GM21529 (cell line): ENCODE results near the gene SPEG.

ENCODE experiments used
- ATAC-seq: cut with Tn5 transposase; IDR thresholded peaks from one replicate; pipeline ENCODE4 v1.9.1; 2021; ENCODE audit not compliant: unreplicated experiment

The SPEG gene

DNA sequence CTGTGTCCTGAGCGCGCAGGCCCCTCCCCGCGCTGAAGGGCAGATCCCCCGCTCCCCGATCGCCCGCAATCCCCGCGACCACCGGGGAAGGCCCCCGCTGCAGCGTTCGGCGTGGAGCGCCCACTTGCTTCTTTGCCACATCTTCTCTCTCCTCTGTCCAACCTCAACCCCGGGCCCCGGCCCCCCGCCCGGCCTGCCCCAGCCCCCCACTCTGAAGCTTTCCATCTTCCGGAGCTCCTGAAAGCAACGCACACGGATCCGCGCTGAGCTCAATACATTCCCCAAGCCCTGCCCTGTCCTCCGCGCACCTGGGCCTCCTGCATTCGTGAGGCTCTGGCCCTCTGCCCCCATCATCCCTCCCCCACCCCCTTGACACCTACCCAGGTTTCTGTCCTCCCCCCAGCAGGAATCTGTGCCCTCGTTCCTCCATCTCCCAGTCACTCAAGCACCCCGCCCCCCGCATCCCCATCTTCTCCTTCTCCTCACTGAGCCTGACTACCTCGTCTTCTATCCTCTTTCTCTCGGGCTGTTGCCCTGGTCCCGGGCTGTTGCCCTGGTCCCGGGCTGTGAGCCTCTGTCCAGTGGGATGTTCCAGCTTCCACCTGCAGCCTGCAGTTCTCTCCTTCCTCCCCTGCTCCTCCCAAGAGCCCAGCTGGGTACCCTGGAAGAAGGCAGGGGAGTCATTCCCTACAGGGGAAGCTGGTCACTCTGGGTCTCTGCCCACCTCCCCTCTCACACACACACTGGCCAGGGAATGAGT lies 7.8 kb downstream of the SPEG start:
- no peak for ATAC-seq

DNA sequence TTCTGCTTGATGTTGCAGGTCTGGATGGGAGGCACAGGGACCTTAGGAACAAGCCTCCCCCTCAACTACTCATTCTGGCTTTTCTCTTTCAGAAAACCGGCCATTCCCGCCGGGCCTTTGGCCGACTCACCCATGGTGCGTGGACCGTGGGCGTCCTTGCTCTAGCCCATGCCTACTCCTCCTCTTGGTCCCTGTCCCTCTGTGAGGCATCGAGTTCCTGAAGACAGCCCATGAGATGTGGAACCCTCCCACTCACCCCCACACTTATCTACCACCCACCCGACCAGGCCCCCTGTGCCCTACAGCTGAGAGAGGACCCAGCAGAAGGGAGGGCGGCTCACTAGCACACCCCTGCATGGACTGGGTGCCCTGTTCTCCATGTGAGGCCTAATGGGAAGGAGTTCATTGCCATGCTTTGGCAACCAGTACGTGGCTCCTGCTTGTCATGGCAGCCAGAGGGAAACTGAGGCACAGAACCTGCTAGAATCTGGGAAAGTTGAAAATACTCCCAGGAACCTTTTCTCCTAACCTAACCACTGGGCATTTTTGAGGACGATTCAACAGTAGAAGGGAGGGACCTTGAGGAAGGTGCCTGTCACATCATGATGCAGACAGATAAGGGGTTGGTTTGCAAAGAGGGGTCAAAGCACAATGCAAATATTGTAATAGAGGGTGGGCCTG lies 8.5 kb downstream of the SPEG start:
- no peak for ATAC-seq

DNA sequence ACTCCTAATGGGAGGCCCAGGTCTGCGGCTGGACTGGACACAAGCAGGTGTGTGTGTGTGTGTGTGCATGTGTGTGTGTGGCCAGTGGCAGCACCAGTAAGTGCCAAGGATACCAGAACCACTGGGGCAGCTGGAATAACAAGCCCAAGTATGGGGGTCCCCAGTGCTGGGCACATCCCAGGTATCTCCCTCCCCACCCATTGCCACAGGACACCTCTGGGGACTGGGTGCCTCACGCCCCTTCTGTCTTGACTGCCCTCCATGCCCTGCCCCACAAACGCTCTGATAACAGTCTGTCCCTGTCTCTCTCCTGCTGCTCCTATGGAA lies 9.0 kb downstream of the SPEG start:
- ATAC-seq = no peak

DNA sequence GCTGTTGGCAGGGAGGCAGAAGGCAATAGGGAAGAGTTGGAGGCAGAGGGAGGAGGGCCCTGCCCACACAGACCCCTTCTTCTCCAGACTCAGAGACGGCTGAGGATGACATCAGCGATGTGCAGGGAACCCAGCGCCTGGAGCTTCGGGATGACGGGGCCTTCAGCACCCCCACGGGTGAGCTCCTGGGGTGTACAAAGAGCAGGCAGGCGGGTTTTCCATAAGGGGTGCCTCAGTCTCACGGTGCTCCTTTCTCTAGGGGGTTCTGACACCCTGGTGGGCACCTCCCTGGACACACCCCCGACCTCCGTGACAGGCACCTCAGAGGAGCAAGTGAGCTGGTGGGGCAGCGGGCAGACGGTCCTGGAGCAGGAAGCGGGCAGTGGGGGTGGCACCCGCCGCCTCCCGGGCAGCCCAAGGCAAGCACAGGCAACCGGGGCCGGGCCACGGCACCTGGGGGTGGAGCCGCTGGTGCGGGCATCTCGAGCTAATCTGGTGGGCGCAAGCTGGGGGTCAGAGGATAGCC lies 10.0 kb downstream of the SPEG start:
- ATAC-seq = no peak

DNA sequence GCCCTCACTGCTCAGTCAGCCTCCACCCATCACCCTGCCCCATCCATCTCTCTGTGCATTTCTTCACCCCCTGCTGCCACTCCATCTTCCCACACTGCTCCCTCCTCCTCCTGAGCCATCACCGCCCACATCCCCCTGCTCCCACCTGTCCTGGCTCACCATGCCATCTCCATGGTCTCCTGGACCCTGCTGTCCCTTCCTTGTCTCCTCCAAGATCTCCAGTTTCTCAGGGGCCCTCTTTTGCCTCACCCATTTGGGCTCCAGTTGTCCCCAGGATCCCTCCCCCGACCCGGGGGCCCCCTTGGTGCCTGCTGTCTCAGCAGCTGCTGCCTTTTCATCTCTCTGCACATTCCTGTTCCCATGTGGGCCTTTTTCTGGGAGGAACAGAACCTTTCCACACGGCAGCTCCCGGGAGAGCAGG lies 10.6 kb downstream of the SPEG start:
- no peak for ATAC-seq

DNA sequence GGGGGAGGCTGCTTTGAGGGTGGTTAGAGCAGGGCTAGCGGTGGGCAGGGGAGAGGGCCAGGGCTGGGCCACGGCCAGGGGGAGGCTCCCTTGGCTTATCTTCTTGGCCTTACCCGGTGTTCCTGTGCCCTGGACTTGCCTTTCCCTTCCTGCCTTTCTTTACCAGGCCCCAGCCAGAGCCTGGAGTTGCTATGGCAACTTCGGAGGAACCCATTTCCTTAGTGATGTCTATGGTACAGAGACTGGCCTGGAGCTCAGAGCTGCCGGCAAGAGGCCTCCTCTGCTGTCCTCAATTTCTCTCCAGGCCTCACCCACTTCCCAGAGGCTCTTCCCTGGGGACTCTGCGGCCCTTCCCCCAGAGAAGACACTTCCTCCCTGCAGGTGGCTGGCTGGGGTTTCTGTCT lies 11.5 kb downstream of the SPEG start:
- ATAC-seq = no peak

DNA sequence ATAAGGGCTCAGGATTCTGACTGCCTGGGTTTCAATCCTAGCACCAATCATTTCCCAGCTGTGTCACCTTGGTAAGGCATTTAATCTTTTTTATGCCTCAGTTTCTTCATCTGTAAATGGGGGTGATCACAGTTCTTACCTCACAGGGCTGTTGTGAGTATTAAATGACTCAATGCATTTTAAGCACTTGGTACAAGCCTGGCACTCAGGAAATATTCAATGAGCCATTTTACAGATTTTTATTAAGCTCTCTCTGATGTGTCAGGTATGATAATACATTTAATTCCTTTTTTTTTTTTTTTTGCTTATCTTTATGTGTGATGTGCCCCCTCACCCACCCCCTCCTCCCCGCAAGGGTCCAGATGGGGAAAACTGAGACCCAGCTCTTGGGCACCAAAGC lies 12.0 kb downstream of the SPEG start:
- ATAC-seq = no peak

DNA sequence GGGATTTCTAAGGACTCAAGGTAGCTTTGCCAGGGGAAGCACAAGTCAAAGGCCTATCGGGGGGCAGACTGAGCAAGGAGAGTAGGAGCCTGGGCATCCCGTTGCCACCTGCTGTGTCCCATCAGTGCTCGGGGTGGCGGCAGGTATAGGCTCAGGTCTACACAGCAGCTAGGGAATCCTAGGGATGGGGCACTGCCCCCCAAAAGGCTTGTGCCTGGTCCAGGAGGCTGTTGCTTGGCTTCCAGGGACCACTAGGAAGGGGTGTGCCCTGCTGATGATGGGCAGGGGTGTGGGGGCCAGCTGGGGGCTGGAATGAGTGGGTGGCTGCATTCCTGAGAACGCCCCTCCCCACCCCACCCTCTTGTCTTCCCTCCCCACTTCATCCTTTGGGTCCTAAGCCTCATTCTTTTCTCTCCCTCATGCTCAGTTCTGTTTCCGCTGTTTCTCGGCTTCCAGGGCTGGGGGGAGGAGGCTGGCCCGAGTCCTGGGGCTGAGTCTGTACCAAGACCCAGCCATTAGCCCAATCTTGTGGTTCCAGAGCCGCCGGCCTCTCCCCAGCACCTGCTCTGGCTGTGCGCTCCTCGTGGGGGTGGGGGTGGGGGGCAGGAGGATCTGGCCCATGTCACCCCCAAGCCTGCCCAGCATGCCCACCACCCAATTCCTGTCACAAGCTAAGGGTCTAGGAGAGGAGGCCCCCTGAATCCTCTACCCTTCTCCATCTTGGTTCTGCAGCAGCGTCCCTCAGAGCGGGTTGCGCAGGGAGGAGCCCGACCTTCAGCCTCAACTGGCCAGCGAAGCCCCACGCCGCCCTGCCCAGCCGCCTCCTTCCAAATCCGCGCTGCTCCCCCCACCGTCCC lies 12.8 kb downstream of the SPEG start:
- ATAC-seq = no peak

DNA sequence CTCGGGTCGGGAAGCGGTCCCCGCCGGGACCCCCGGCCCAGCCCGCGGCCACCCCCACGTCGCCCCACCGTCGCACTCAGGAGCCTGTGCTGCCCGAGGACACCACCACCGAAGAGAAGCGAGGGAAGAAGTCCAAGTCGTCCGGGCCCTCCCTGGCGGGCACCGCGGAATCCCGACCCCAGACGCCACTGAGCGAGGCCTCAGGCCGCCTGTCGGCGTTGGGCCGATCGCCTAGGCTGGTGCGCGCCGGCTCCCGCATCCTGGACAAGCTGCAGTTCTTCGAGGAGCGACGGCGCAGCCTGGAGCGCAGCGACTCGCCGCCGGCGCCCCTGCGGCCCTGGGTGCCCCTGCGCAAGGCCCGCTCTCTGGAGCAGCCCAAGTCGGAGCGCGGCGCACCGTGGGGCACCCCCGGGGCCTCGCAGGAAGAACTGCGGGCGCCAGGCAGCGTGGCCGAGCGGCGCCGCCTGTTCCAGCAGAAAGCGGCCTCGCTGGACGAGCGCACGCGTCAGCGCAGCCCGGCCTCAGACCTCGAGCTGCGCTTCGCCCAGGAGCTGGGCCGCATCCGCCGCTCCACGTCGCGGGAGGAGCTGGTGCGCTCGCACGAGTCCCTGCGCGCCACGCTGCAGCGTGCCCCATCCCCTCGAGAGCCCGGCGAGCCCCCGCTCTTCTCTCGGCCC lies 13.6 kb downstream of the SPEG start:
- ATAC-seq = no peak

DNA sequence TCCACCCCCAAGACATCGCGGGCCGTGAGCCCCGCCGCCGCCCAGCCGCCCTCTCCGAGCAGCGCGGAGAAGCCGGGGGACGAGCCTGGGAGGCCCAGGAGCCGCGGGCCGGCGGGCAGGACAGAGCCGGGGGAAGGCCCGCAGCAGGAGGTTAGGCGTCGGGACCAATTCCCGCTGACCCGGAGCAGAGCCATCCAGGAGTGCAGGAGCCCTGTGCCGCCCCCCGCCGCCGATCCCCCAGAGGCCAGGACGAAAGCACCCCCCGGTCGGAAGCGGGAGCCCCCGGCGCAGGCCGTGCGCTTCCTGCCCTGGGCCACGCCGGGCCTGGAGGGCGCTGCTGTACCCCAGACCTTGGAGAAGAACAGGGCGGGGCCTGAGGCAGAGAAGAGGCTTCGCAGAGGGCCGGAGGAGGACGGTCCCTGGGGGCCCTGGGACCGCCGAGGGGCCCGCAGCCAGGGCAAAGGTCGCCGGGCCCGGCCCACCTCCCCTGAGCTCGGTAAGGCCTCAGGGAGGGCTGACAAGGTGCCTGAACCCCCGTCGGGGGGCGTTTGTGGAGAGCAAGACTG lies 14.2 kb downstream of the SPEG start:
- ATAC-seq = no peak

DNA sequence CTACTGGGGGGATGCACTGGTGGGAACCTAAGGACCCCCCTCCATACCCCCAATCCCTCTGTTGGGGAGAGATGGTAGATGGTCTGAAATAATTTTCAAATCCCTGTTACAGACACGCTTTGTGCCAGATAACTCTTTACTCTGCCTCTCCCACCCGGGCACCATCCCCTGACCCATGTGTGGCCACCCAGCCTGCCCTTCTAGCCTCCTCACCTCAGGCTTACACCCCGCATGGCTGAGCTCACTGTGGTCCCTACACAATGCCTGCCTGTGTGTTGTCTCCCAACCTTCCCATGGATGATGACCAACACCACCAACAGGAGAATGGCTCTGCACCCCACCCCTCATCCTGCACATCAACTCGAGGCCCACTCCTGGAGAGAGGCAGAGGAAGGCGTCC lies 15.0 kb downstream of the SPEG start:
- ATAC-seq = no peak

DNA sequence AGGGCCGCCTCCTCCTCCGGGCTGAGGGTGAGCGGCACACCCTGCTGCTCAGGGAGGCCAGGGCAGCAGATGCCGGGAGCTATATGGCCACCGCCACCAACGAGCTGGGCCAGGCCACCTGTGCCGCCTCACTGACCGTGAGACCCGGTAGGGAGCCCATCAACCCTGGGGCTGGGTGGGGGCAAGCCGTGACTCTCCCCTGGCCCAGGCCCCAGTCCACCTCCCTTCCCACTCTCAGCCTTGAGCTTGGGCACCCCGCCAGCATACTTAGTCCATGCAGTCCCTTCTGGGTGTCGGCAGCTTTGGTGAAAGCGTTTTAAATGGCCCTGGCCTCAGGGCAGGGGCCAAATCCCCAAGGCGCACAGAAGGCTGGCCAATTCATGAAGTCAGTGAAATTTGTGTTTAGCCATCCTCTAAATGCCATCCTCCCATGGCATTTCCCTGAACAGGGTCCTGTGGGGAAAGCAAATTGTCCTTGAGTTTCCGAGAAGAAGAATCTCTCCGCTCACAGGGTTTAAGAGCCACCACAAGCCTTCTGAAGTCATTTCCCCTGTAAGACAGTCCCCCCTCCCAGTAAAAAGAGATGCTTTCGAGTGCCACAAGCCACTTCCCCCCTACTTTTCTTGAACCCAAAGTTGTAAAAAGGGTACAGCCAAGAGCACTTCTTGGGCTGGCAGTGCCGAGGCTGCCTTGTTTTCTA lies 17.2 kb downstream of the SPEG start:
- ATAC-seq = no peak

DNA sequence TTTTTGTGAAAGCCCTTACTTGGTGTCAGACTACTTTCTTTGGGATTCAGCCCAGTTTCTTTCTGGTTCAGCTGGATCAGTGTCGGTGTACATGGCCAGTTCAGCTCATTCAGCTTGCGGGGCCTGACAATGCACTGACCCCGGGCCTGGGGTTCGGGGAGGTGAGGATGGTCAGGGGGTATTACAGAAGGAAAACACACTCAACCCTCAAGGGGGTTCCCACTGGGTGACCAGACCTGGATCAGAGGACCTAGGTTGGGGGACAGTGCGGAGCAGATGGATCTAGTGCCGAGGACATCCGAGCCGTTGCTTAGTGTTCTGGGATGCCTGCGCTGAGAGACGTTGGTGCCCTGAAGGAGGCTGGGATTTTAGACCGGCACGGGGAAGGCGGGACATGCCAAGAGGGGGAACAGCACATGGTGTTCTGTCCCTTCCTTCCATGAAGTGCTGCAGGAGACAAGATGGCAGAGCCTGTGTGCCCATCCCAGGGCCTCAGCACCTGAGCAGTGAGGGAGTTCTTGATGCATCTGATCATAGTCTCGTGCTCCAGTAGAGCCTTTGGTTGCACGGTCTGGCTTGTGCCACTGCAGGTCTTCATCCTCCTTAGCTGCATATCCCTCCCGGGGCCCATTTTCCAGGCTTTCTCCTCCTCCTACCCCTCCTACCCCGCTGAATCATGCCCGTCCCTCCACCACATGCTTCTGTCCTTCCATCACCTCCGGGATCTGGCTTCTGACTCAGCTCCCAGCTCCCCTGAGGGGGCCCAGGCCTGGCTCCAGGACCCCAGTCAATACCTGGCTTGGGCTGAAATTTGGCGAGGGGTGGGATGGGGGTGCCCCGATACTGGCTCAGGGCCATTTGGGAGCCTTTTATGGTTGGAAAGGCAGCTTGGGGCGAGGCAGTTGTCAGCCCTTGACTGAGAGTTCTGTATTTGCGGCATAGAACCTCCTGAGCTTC lies 18.0 kb downstream of the SPEG start:
- ATAC-seq = no peak

DNA sequence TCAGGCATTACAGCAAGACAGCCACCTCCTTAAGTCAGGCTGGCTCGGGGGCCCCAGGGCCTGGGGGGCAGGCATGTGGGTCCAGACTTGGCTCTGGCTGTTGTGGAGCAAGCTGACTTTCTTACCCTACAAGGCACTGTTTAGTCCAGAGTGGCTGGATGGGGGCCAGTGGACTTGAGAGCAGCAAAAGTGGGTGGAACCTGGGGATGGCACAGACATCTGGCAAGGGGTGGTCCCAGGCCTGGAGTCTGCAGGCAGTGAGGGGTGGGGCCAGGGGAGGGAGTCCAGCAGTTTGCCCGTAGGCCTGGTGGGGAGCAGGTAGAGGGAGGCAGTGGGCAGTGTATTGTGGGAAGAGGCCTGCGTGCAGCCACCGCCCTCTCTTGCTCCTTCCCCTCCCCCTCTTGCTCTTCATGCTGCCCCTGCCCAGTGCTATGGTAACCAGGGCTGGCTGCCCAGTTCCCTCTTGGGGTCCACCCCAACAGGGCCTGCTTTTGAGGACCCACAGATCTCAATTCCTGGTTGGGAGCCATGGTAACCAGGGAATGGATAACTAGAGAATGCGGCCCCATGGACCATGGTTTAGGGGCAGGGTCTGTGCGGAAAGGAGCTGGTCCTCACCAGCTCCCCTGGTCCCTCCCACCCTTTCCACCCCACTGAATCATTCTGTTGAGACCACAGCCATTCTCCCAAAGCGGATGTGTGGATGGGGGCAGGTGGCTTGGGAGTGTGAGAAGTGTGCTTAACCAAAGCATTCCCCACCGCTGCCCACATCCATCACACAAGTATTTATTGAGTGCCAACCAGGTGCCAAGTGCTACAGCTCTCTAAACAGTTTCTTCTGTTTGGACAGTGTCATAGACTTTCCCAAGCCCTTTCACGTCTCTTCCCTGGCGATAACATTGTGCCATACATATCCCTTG lies 19.3 kb downstream of the SPEG start:
- ATAC-seq = no peak

DNA sequence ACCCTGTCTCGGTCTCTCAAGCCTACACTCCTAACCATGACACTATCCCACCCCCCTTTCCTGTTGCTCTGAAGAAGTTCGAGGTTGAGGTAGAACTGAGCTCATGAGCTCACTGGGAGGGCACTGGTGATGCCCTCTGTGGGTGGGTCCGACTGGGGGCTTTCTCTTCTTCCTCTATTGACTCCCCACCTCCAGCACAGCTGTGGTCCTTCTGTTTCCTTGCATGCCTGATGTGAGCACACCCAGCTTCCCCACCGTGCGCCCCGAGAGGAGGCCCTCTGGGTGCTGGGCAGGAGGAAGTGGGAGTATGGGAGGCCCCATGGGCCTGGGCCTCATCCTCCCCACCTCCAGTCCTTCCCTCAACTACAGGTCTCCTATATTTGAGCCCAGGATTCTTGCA lies 20.9 kb downstream of the SPEG start:
- no peak for ATAC-seq

DNA sequence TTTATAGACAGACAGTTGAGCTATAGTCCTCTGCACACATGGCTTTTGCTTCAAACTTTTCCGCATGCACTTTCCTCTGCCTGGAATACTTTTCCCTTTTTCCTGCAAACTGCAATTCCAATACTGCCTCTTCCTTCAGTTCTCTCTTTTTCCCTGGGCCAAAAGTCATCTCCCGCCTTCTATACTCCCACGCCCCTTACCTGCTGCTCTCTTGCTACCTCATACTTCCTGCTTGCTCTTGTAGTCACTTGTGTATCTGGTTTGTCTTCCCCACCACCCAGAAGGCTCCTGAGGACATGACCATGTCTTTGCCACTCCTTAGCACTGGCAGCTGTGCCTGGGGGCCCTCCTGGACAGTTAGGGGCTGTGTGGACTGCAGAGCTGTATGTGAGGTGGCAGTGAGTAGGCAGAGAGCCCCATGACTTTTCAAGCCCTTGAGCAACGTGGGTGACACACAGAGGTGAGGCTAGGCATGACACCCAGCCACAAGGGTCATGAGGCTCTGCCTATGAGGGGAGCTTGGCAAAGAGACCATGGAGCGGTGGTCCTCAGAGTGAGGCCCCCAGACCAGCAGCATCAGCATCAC lies 23.2 kb downstream of the SPEG start:
- ATAC-seq = no peak

DNA sequence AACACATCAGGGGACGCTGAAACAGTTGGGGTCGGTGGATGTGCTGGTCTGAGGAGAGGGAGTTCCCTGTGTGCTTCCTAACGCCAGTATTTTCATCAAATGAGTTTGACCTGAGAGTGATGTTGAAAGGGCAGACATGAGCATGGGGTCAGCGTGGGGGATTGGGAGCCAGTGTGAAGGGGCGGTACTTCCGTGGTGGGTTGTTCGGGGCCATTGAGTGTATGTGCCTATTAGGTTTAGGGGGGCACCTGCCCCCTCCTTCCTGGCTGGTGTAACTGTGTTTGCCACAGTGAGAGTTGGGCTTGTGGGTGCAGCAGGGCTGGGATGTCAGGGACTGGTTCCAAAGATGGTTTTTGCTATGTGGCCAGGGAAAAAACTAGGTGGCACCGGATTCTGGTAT lies 24.4 kb downstream of the SPEG start:
- ATAC-seq = no peak
